Esophagus squamous epithelium (tissue), 5 donors: Measurements from ENCODE around the gene CALN1. TPM values are rescaled to one million over a fixed set of nuclear protein-coding genes. Genes with fewer than 3 reads are reported as not detected.

Experiments used
- DNase-seq: peaks from one replicate; lab custom pipeline; 2025; lab: John Stamatoyannopoulos, UW
- H3K27ac ChIP-seq, 4 donors: fragments of 200-600 bp; sonication (generic); one replicate each; pipeline ENCODE4 v1.5.1; 2016 to 2019; ENCODE audit warnings: mild to moderate bottlenecking in 1 of 4
- H3K27me3 ChIP-seq, 4 donors: fragments of 200-600 bp; sonication (generic); 1 replicate in 3 of 4; 2 replicates in 1 of 4; pipeline versions ENCODE4 v1.5.1 to v1.6.0; 2017 to 2021; ENCODE audit warnings: antibody characterized with exemption in 1 of 4
- H3K36me3 ChIP-seq, 3 donors: fragments of 200-600 bp; sonication (generic); one replicate each; pipeline ENCODE4 v1.5.1; 2016 to 2019
- H3K4me1 ChIP-seq, 3 donors: fragments of 200-600 bp; sonication (generic); one replicate each; pipeline ENCODE4 v1.5.1; 2017 to 2019
- H3K4me3 ChIP-seq, 4 donors: fragments of 200-600 bp; sonication (generic); 1 replicate in 3 of 4; 2 replicates in 1 of 4; pipeline ENCODE4 v1.5.1; 2016 to 2019; ENCODE audit warnings: mild to moderate bottlenecking in 2 of 4, moderate library complexity in 1 of 4
- H3K9me3 ChIP-seq, 3 donors: fragments of 200-600 bp; sonication (generic); one replicate each; pipeline ENCODE4 v1.5.1; 2016 to 2019
- CTCF ChIP-seq, 6 experiments: fragments of 450-650 bp in 4 of 6; fragments of 200-600 bp in 2 of 6; sonication (generic) in 2 of 6; IDR thresholded peaks; one replicate each; pipeline ENCODE4 v1.5.1; 2016 to 2019; ENCODE audit warnings: antibody characterized with exemption in 6 of 6, mild to moderate bottlenecking in 4 of 6, moderate library complexity in 4 of 6
- POLR2A ChIP-seq, 4 donors: fragments of 450-650 bp; IDR thresholded peaks; one replicate each; pipeline ENCODE4 v1.6.1; 2017; ENCODE audit warnings: antibody characterized with exemption in 4 of 4, mild to moderate bottlenecking in 4 of 4, moderate library complexity in 3 of 4
- WGBS, 2 donors: methylation state at CpG; one replicate each; pipeline ENCODE4 v1.1.5; 2018; 5-methylcytosine and 5-hydroxymethylcytosine counted together
- intact Hi-C: fragments of 100-400 bp; cut with DNase I; formaldehyde crosslinking; loops from one replicate; pipeline ENCODE4 v1.15.0; 2022
- total RNA-seq, 4 donors: library from RNA; depleted of rRNA; stranded (reverse); fragments of >200 nt; gene quantifications; one replicate each; pipeline ENCODE4 v1.1.0, GENCODE V29; 2016
- donor health status: DM: yes; HTN: yes; CAD: no.

The CALN1 gene
- total RNA-seq, 4 donors from 2014 or later: 0.83 TPM; not detected in 3

- DNase-seq: no peak
- Histone ChIP-seq H3K9me3 (no peaks in the 10 kb centered on the region), H3K36me3 (no peaks in the 10 kb centered on the region), H3K27ac (no peak overlapping the region), H3K4me3 (no peak overlapping the region), H3K27me3 (no peaks in the 10 kb centered on the region), H3K4me1 (no peaks in the 10 kb centered on the region)
- TF ChIP-seq CTCF (IDR thresholded peaks at IDR 0.05) (no peak), POLR2A (IDR thresholded peaks at IDR 0.05) (no peak)
- intact Hi-C loops: no loop called here
- WGBS, 2 donors: 69 to 96% methylated on average over 1 to 2 of the region's 3 CpGs
Observed at GRCh38 chr7:72156671-72157070, 255.5 kb downstream of the CALN1 start.

GRCh38 chr7:72153132-72153512 is 259.0 kb downstream of the CALN1 start:
- Histone ChIP-seq H3K27me3 (no peaks in the 10 kb centered on the region), H3K27ac (no peak overlapping the region), H3K36me3 (no peaks in the 10 kb centered on the region), H3K4me1 (no peaks in the 10 kb centered on the region), H3K4me3 (no peak overlapping the region), H3K9me3 (no peaks in the 10 kb centered on the region)
- no peak for TF ChIP-seq CTCF (IDR thresholded peaks at IDR 0.05)
- no peak for TF ChIP-seq POLR2A (IDR thresholded peaks at IDR 0.05)
- no peak for DNase-seq
- intact Hi-C loops: no loop called here
- WGBS, 2 donors: 43 to 55% methylated on average over 4 to 5 of the region's 5 CpGs

GRCh38 chr7:72152161-72153131 is 259.7 kb downstream of the CALN1 start:
- WGBS, 2 donors: 48 to 55% methylated on average over 5 to 6 of the region's 7 CpGs
- intact Hi-C loops: no loop called here
- Histone ChIP-seq H3K4me3 (no peak overlapping the region), H3K27me3 (no peaks in the 10 kb centered on the region), H3K27ac (no peak overlapping the region), H3K9me3 (no peaks in the 10 kb centered on the region), H3K36me3 (no peaks in the 10 kb centered on the region), H3K4me1 (no peaks in the 10 kb centered on the region)
- DNase-seq: no peak
- TF ChIP-seq POLR2A (IDR thresholded peaks at IDR 0.05): no peak
- no peak for TF ChIP-seq CTCF (IDR thresholded peaks at IDR 0.05)

GRCh38 chr7:72140566-72140965 is 271.6 kb downstream of the CALN1 start:
- Histone ChIP-seq H3K9me3 (peaks cover 0 to 6% (median 4%) of the 10 kb centered on the region in 3 donors), H3K27ac (no peak overlapping the region), H3K36me3 (no peaks in the 10 kb centered on the region), H3K4me3 (no peak overlapping the region), H3K4me1 (no peaks in the 10 kb centered on the region), H3K27me3 (no peaks in the 10 kb centered on the region)
- 83% methylated on average over 2 of the region's 2 CpGs; no CpG with 5 or more reads in 1 of the 2 donors for WGBS, 2 donors
- TF ChIP-seq POLR2A (IDR thresholded peaks at IDR 0.05) (no peak), CTCF (IDR thresholded peaks at IDR 0.05) (no peak)
- DNase-seq: no peak
- intact Hi-C loops: no loop called here

GRCh38 chr7:72127136-72127535 is 285.0 kb downstream of the CALN1 start:
- intact Hi-C loops: no loop called here
- WGBS, 2 donors: 48 to 50% methylated on average over 1 of the region's 1 CpG
- TF ChIP-seq POLR2A (IDR thresholded peaks at IDR 0.05) (no peak), CTCF (IDR thresholded peaks at IDR 0.05) (no peak)

More at GRCh38 chr7:72127136-72127535, 285.0 kb downstream of the CALN1 start:
- H3K27me3 ChIP-seq: no peaks in the 10 kb centered on the region
- H3K9me3 ChIP-seq: no peaks in the 10 kb centered on the region
- no peaks in the 10 kb centered on the region for H3K4me1 ChIP-seq
- DNase-seq: no peak
- H3K27ac ChIP-seq: no peak overlapping the region
- H3K4me3 ChIP-seq: no peak overlapping the region
- no peaks in the 10 kb centered on the region for H3K36me3 ChIP-seq
